Measurements from ENCODE around the gene ACOX2. TPM values are rescaled to one million over a fixed set of nuclear protein-coding genes. Genes with fewer than 3 reads are reported as not detected.

Gene ACOX2
- total and polyA plus RNA-seq, 2 of the 13 experiments (the other 11 are each of a cell fraction or from before 2014, with no cell fraction given): 42.6 to 98.5 TPM

DNA sequence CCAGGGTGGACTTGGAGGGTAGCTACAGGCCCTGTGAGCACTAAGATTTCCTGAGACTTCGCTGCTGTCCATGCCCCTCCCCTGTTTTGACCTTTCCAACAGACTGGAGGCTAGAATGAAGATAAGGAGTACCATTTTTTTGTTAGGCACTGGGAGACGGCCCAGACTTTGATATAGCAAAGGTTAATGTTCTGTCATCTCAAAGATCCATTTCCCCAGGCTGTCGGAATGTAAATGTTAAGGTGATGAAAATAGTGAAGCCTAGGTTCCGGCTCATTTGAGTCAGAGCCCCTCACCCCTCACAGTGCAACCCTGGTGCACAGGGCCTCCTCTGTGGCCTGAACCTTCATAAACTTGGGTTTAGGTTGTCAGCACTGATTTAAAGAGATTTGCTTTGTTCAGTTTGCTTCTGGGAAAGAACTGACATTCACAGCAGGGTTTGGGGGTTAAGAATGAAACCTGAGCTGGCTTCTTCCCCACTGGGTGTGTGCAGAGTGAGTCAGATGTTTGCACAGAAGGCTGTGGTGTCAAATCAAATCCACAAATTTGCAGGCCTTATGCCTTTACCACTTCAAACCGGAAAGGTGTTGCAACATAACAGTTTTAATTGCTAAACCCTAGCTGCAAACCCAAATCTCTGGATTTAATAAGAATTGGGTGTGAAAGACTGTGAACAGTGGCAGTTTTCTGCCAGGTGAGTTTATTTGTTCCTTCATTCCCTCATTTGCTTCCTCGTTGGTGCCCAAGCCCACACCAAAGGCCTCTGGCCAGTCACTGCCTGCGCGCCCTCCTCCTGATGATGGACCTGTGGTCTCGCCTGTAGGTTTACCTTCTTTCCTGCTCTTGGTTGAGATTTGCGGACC is 65.7 kb downstream of the ACOX2 start (continued):
- TF ChIP-seq MATR3 (CRISPR knock-in tag; IDR thresholded peaks at IDR 0.05): no peak
- peak; percentile 78; the same call in 1 of the 2 replicates for TF ChIP-seq ZNF280D (CRISPR knock-in tag; IDR thresholded peaks at IDR 0.05)
- TF ChIP-seq ETV5 (CRISPR knock-in tag; IDR thresholded peaks at IDR 0.05; ENCODE audit: borderline replicate concordance): peak; percentile 94; the same call in 1 of the 2 replicates
- TF ChIP-seq SALL2 (CRISPR knock-in tag; IDR thresholded peaks at IDR 0.05): 0 out of 2 replicates have a peak, but pooled peaks have one; percentile 36
- TF ChIP-seq KLF12 (CRISPR knock-in tag; IDR thresholded peaks at IDR 0.05; ENCODE audit: borderline replicate concordance): peak; percentile 72
- TF ChIP-seq ZNF589 (CRISPR knock-in tag; conservative IDR thresholded peaks at IDR 0.05): peak; percentile 87
- TF ChIP-seq ZNF260 (CRISPR knock-in tag; IDR thresholded peaks at IDR 0.05; ENCODE audit: borderline replicate concordance, low read depth): no peak
- peak; percentile 82 for TF ChIP-seq LCORL (IDR thresholded peaks at IDR 0.05)
- TF ChIP-seq LCORL (CRISPR knock-in tag; IDR thresholded peaks at IDR 0.05): peak; percentile 98
- TF ChIP-seq ZBTB40 (IDR thresholded peaks at IDR 0.05): no peak
- TF ChIP-seq ZBTB40 (CRISPR knock-in tag; IDR thresholded peaks at IDR 0.05): peak; percentile 65; the same call in 1 of the 2 replicates
- peak; percentile 78 for TF ChIP-seq NR2F2 (IDR thresholded peaks at IDR 0.05; ENCODE audit: borderline replicate concordance, low read depth)
- TF ChIP-seq ZNF33A (CRISPR knock-in tag; IDR thresholded peaks at IDR 0.05; ENCODE audit: borderline replicate concordance): no peak
- peak; percentile 86 for TF ChIP-seq IKZF5 (CRISPR knock-in tag; IDR thresholded peaks at IDR 0.05)
- TF ChIP-seq KMT2B (CRISPR knock-in tag; IDR thresholded peaks at IDR 0.05): peak; percentile 42; the same call in 1 of the 2 replicates
